Smooth muscle cell of the brain vasculature (primary cell): ENCODE data around the gene LSM14B.

Experiments used
- DNase-seq: peaks from one replicate; pipeline ENCODE4 v3.0.0-alpha.2; 2012; ENCODE audit warnings: low read depth, low spot score

LSM14B gene

DNA sequence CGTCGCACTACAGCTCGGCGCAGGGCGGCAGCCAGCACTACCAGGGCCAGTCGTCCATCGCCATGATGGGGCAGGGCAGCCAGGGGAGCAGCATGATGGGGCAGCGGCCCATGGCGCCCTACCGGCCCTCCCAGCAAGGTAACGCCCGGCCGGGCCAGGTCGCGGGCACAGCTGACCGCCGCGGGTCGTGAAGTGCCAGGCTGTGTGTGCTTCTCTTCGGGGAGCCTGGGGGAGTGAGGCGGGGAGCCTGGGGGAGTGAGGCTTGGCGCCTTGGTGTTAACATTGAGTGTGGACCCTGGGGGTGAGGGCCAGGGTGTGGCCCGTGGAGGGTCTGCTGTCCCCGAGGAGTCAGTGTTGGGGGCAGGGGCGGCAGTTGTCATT, 41.2 kb downstream of the LSM14B start:
- DNase-seq = no peak

DNA sequence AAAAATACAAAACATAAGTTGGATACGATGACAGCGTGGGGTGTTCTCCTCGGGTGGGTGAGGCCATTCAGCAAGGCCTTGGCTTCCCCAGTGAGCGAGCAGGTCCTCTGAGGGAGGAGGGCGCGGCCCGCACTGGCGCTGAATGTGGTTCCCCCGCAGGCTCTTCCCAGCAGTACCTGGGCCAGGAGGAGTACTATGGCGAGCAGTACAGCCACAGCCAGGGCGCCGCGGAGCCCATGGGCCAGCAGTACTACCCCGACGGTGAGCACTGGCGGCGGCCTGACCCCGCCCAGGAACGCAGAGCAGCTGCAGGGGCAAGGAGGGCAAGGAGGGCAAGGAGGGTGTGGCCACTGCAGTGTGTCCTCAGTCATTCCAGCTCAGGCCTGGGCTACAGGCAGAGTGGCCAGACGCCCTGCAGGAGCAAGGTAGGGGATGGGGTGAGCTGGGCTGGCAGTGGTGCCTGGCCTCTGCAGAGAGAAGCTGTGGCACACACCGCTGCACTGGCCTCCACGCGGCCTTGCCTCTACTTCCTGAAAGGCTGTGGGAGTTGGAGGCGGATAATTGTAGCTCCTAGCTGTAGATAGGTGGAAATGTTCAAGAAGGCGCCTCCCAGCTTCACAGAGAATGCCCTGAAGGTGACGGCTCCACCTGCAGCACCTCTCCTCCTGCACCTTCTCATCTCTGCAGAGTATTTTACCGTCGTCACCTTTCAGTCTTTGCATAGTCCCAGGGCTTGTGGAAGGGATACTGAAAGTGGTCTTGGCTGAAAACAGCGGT, 41.9 kb downstream of the LSM14B start:
- no peak for DNase-seq

DNA sequence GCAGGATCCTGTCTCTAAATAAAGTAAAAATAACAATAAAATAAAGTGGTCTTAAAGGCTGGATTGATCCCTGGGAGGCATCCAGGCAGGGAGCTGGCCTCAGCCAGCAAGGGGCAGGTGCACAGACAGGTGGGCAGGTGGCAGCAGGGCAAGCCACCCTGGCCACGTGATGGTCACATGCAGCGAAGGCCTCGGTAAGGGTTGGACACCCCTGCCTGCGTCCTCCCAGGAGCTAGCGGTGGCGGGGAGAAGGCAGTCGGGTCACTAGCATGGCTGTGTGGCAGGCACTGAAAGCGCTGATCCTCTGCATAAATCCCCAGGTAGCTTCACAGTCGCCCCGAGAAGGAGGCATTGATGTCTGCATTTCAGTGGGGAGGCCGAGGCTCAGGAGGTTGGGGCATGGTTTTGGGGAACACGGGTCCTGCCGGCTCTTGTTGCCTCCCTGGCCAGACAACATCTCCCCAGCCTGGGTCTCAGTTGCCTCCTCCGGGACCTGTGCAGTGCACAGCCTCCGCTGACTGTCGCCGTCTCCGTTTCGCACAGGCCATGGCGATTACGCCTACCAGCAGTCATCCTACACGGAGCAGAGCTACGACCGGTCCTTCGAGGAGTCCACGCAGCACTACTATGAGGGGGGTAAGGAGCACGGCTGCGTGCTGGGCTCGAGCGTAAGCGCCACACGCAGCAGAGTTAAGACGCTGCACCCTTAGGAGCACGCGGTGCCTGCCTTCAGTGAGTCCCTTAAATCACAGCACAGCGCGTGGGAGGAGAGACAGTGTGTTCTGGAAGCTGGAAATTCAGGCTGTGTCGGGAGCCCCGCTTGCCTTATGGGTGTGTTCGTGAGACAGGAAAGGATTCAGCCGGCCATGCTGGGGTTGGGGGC, 42.8 kb downstream of the LSM14B start:
- DNase-seq = no peak

DNA sequence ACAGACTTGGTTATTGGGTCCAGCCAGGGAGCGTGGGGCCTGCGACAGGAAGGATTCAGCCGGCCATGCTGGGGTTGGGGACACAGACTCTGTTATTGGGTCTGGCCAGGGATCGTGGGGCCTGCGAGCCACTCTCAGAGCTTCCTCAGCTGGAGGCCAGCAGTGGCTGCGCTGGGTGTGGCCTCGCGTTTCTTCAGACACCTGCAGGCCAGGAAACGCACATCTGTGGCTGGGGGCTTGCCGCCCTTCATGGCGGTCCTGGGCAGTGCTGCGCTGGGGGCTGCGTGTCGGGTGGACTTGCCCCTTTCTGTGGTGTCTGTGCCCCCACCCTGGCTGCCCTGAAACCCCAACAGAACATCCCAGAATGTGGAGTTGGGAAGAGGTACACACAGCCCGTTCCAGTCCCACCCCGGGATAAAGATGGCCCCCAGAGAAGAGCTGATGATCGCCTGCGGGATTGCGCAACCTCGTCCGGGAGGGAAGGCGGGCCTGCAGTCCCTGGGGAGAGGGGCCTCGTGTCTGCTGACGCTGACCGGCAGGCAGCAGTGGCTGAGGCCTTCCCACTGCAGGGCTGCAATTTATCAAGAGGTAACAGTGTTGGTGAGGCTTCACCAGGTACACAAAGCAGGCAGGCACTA, 43.6 kb downstream of the LSM14B start:
- DNase-seq = no peak

DNA sequence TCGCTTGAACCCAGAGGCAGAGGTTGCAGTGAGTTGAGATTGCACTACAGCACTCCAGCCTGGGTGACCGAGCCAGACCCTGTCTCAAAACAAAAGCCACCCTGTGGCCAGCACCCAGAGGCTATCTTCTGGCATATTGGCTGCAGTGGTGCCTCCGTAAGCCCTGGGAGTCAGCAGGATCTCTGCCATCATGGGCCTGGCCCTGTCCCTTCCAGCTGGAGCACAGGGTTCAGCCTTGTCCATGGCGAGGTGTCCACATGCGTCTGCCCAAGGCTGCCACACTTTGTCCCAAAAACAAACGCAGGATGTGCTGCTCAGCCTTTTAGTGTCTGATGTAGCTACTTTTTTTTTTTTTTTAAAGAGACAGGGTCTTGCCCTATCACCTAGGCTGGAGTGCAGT, 45.2 kb downstream of the LSM14B start:
- no peak for DNase-seq

DNA sequence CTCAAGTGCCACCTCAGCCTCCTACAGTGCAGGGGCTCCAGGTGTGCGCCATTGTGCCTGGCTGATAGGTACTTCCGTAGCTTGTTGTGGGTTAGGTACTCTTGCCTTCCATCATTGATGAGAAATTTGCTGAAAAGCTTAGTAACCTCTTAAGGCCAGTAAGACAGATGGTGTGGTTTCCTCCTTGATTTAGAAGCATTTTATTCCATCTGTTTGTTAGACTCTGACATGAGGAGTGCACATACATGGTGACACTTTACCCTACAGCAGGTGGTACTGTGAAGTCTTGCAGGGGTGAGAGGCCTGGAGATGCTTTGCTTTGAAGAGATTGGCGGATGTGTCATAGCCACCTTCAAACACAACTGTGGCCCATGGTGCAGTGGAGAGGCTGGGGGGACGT, 45.8 kb downstream of the LSM14B start:
- no peak for DNase-seq

DNA sequence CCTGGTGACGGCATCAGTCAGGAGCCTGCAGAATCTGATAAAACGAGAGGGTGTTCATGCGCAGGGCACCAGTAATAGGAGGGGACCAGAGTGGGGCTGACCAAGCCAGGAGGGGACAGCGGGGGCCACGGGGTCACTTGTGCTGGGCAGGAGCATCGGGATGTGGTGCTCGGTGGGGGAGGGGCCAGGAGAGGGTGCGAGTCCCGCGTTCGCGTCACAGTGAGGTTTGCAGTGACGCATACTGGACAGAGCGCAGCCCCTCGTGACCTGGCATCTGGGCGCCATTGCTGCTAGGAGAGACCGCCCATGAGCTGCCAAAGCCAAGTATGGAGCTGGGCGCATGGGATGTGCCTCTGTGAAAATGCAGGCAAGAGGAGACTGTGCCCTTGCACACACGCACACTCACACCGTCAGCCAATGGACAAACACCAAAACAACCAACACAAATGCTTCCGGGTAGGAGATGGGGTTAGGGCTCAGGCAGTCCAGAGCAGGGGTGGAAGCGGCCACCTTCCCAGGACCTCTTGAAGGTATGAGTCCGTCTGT, 46.7 kb downstream of the LSM14B start:
- DNase-seq = no peak

DNA sequence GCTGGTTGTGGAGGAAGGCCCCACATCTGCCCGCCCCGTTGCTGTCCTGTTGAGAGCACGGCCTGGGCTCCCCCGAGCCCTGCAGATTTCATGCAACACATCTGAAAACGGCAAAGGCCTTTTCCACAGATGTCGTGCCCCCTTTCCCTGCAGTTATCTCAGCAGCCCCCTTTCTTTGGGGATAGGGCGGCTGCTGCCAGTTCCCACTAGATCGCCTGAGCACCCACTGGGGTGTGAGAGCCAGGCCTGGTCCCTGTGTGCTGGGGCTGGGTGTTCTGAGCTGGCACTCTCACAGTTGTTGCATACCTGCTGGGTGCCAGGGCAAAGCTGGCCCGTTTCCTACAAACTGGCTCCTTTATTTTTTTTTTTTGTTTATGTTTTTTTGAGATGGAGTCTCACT, 48.3 kb downstream of the LSM14B start:
- no peak for DNase-seq

DNA sequence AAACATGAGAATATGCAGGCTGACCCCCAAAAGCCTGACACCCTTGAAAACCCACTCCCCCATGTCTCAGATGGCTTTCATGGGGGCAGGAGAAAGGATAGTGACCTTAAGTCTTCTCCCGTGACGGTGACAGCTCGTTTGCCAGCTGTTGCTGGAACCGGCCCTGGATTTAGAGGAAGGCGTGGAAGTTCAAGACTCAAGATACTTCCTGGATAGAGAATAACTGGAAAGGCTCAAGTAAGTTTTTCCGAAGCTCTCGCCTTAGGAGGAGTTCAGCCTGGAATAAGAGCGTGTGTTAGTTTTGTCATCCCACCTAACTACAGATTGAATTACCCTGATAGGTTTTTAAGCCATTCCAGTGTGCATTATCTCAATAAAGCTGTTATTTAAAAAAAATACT, 49.0 kb downstream of the LSM14B start:
- no peak for DNase-seq

DNA sequence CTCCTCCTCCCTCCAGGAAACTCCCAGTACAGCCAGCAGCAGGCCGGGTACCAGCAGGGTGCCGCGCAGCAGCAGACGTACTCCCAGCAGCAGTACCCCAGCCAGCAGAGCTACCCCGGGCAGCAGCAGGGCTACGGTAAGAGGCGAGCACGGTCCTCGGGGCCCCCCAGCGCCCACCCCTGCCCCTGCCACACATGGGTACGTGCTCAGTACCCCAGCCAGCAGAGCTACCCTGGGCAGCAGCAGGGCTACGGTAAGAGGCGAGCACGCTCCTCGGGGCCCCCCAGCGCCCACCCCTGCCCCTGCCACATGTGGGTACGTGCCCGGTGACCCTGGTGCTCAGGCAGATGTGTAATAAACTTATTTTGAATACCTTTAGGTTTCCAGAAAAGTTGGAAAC, 50.4 kb downstream of the LSM14B start:
- no peak for DNase-seq

DNA sequence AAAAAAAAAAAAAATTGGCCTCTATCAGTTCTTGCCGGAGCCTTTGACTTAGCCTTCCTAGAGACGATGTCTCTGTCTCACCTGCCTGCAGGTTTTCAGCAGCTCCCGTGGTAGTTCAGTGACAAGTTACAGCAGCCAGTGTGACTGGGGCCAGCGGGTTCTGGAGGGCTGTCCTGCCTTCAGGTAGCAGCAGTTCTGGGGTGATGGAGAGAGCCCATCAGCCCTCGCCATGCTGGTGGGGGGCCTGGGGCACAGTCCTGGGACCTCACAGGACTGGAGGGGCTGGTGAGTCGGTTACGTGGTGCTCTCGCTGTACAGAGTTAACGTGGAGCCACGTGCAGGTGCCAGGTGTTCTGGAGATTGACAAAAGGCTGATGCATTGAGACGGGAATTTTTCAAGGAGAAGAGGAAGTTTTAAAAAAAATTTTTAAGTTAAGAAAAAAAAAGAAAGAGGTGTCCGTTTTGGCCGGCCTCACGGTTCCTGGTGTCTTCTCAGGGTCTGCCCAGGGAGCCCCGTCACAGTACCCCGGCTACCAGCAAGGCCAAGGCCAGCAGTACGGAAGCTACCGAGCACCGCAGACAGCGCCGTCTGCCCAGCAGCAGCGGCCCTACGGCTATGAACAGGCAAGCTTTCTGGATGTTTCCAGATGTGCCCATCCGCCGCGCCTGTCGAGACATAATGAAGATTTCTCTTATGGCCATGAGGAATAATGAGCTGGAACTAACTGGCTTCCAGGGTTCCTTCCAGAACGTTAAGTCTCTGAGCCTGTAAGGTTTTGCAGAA, 51.9 kb downstream of the LSM14B start:
- DNase-seq = no peak

DNA sequence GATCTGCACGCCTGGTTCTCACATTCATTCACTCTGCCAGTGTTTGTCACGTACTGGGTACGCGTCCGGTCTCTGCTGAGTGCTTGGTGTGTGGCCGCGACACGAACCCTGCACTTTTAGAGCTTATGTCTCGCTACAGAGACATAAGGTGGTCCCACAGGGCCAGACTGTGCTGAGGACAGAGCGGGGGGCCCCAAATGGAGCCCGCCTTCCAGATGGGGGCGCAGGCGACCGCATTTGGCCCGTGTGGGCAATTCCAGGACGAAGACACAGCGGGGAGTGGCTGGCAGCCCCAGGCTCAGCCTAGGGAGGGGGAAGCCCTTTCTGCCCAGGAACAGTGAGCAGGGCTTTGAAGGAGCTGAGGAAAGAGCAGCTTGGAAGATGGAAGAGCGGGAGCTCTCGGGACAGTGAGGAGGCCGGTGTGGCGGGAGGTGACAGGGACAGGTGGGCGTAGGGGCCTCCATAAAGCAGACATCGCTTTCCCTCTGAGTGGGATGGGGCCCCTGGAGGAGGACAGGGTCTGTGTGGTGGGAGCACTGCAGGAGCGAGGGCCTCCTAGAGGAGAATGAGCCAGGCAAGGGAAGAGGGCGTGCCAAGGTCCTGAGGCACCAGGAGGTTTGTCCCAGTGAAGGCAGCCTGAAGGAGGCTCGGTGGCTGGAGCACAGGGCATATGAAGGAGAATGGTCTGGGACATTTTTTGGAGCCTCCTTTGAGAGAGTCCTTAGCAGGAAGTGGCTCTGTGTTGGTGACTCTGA, 52.8 kb downstream of the LSM14B start:
- no peak for DNase-seq

DNA sequence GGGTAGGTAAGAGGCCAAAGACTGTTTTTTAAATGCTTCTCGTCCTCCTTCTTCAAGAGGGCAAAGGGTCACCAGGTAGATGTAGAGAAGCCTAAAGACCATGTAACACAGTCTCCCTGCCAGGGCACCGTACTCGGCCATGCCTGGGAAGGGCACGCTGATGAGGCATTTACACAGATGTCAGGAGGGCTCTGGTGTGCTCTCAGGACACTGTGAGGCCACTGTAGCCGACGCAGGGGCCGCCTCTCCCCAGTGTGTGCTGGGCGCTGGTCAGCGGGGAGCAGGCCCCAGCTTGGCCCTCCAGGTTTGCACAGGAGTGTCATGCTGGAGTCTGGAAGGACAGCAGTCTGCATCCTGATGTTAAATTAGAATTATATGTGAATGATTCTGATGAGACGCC, 53.4 kb downstream of the LSM14B start:
- no peak for DNase-seq

DNA sequence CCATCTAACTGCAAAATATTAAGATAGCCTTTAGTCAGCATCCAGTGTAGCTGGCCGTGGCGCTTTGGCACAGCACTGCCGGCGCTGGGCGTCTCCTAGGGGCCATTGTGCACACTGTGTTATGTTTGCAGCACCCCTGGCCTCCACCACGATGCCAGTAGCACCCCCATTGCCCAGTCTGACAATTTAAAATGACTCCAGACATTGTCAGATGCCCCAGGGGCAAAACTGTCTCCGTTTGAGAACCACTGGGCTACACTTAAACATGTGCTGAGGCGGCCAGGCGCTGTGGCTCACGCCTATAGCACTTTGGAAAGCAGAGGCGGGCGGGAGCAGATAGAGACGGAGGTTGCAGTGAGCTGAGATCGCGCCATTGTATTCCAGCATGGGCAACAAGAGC, 54.6 kb downstream of the LSM14B start:
- no peak for DNase-seq

DNA sequence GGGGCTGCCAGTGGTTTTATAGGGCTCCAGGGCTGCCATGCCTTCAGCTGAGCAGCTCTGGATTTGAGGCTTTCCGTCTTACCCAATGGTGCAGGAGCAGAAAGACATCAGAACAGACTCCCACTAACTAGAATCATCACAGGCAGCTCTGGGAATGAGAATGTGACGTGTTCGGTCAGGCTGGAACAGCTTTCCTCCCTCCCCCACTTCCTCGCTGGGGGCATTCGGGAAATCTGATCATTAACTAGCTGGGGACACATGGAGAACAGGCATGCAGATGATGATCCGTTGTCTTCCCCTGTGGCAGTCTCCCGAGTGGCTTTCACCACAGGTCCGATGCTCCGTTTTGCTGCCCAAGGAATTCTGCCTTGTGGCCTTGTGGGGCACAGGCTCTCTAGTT, 55.0 kb downstream of the LSM14B start:
- DNase-seq = no peak

DNA sequence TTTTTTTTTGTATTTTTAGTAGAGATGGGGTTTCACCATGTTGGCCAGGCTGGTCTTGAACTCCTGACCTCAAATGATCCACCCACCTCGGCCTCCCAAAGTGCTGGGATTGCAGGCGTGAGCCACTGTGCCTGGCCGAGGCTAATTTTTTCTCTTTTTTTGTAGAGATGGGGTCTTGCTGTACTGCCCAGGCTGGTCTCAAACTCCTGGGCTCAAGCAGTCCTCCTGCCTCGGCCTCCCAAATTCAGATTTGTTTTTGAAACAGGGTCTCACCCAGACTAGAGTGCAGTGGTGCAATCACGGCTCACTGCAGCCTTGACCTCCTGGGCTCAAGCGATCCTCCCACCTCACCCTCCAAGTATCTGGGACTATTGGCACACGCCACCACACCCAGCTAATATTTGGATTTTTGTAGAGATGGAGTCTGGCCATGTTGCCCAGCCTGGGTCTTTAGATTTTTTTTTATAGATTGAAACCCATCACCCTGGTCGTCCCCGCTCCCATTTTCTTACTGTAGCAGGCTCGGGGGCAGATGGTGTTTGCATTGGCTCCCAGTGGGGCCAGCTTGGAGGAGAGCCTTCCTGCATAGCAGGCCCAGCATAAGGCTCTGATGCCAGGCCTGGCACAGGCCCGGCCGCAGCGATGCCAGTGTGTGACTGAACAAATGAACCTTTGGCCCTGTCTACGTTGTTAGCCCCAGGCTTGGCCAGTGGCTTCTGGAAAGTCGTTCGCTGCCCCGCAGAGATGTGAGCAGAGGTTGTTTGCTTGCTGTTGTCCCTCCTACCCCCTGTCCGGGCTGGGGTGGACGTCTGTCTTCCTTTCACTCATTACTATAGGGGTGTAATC, 56.3 kb downstream of the LSM14B start:
- DNase-seq = no peak

DNA sequence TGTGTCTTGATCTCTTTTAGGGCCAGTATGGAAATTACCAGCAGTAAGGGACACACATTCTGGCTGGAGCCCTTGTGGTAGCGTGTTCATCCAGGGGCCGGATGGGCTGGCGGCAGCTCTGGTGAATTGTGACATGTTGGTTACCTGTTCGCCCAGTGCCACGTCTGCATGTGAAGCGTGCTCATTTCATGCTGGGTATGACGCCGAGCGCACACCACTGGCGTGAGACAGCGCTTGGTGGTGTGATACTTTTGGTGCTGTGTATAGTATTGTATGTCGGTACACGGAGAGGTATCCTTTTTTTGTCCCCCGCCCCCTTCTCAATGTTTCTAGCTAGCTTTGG, 56.9 kb downstream of the LSM14B start:
- DNase-seq = no peak

DNA sequence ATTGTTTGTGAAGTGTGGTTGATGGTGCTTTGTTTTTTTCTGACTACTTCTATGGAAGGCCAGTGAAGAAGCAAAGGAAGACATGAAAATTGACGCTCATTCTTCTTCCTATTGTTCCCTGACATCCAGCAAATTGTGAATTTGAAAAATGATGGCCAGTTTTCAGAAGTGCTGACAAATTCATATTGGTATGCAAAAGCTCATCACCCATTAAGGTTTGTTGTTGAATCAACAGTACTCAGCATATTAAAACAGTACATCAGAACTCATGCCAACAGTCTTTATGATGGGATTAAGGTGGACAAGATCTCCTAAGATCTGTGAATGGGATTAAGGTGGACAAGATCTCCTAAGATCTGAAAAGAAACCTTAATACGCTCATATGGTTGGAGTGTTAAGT, 59.5 kb downstream of the LSM14B start:
- DNase-seq = no peak

DNA sequence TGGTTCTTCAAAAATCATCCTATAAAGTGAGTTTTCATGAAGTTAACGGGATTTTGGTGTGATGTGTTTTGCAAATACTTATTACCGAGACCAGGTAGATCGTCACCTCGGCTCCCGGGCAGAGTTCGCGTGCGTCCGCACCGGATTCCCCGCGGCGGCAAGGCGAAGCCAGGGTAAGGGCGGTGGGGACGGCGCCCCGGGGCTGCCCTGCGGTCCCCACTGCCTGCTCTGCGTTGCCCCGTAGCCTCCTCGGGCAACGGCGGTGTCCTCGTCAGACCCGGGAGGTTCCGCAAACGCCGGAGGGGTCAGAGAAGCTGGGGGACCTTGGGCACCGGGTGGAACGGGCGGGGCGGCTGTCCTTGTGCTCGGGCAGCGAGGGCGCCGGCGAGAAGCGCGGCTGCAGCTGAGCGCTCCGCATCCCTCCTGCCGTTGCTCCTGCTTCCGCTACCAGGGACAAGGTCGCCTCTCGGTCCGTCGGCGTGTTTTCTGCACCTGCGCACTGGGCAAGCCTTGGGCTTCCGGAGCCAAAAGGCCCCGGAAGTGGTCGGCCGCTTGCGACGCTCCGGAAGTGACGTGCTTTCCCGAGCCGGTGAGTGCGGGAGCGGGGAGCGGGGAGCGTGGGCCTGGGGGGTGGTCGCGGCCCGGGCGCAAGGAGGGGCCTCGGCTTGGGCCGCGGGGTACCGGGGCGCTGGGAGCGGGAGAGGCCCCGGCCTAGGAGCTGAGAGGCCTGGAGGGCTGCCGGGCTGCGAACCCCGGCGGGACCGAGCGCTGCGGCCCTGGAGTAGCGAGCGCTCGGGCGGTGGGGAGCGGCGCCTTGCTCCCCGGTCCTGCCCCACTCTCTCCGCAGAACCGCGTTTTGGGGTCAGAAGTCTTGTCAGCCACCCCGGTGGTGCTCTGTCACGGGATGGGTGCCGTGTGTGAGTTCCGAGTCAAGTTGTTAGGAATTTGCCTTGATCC, 60.5 kb downstream of the LSM14B start, which contains the start of gene MTG2:
Gene MTG2 (plus strand): TSS at position 560 of the 957 bp plus-strand sequence. CDS start 10,393 bp downstream, outside the sequence.
- DNase-seq = peak; percentile 86
